ENCODE results near the gene BANP.
"Not testable (repeated sequence)": the region's sequence is repeated elsewhere in the genome, so short reads cannot be mapped to it uniquely, and the experiment has no call there.

BANP gene

DNA sequence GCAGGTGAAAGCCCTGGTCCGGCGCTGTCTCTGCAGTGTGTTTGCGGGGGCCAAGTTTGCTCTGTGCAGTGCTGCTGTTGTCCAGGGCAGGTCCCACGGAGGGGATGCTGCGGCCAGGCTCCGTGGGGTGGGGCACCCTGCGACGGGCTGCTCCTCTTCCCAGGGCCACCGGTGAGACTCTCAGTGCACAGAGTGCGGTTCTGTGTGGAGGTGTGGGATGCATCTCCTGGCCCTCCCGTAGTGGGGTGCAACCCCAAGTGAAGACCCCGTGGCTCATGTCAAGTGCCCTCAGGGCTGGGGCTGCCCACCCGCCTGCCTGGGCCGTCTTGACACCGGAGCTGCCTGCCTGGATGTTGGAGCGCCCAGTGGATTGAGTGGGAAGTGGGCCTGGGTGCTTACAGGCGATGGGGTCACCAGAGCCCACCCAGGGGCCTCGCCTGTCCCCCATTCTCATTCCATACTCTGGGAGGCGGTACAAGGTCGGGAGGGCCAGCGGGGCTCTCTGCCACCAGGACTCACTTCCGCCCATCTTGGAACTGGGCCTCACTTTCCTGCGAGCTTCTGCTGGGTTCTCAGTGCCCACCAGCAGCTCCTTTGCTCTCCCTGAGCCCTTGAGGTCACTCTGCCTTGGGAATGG, 119.9 kb downstream of the BANP start:
- DNase-seq (ENCODE audit: extremely low read depth, low read depth), result no peak
- H3K4me3 ChIP-seq (replicated peaks; ENCODE audit: low read depth, low read length), result no peak overlapping the region
- TF ChIP-seq, protein P1, sequence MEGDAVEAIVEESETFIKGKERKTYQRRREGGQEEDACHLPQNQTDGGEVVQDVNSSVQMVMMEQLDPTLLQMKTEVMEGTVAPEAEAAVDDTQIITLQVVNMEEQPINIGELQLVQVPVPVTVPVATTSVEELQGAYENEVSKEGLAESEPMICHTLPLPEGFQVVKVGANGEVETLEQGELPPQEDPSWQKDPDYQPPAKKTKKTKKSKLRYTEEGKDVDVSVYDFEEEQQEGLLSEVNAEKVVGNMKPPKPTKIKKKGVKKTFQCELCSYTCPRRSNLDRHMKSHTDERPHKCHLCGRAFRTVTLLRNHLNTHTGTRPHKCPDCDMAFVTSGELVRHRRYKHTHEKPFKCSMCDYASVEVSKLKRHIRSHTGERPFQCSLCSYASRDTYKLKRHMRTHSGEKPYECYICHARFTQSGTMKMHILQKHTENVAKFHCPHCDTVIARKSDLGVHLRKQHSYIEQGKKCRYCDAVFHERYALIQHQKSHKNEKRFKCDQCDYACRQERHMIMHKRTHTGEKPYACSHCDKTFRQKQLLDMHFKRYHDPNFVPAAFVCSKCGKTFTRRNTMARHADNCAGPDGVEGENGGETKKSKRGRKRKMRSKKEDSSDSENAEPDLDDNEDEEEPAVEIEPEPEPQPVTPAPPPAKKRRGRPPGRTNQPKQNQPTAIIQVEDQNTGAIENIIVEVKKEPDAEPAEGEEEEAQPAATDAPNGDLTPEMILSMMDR (IDR thresholded peaks at IDR 0.05; ENCODE audit: low read depth, low read length, missing control alignments), result no peak

DNA sequence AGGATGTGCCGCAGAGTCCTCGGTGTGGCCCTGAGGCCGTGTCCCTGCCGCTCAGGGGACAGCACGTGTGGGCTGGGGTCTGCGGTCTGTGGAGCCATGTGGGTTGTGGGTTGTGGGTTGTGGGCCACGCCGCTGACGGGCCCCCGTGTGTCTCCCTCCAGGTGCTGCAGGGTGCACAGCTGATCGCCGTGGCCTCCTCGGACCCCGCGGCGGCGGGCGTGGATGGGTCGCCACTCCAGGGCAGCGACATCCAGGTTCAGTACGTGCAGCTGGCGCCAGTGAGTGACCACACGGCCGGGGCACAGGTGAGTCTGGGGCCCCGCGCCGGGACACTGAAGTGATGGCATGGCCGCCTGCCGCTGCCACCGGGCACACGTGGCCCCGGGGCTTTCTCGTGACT, 120.7 kb downstream of the BANP start:
- TF ChIP-seq, protein P1 (IDR thresholded peaks at IDR 0.05; ENCODE audit: low read depth, low read length, missing control alignments), result no peak
- H3K4me3 ChIP-seq (replicated peaks; ENCODE audit: low read depth, low read length), result no peak overlapping the region
- no peak for DNase-seq (ENCODE audit: extremely low read depth, low read depth)

DNA sequence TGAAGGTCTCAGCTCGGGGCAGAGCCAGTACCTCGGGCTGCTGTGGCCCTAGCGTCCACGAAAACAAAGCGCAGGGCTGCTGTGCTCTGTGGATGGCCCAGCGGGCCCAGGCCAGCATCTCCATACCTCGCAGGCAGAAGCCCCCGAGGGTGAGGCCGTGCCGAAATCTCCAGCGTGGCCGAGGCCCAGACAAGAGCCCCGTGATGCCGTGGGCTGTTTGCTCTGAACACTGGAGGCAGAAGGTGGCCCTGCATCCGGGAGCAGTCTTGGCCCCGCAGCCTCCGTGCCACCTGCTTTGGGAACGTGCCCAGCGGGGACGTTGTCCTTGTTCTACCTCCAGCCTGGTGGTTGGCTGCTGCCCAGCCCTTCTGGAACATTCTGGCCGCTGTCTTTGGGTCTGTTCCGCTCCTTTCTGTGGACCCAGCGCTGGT, 121.4 kb downstream of the BANP start:
- TF ChIP-seq, protein P1 (IDR thresholded peaks at IDR 0.05; ENCODE audit: low read depth, low read length, missing control alignments), result no peak
- no peak for DNase-seq (ENCODE audit: extremely low read depth, low read depth)
- H3K4me3 ChIP-seq (replicated peaks; ENCODE audit: low read depth, low read length), result no peak overlapping the region

DNA sequence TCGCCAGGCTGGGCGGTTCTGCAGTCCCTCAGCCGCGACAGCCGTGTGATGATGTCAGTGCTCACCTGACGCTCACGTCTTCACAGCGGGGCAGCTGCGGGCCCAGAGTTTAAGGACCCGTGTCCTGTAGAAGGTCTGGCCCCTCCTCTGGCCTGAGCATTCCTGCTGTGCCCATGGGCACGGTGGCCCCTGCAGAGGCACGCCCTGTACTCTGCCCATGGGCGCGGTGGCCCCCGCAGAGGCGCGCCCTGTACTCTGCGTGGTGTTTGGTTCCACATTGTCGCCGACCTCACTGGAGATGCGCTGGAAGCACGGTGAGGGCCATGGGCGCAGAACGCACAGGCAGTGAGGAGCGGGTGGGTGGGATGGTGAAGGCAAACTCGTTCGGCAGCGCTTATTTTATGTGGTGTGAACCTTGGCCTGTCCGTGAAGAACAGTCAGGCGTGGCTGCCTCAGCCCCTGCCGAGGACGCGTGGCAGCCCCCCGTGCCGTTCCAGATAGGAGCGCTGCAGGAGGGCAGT, 122.0 kb downstream of the BANP start:
- TF ChIP-seq, protein P1 (IDR thresholded peaks at IDR 0.05; ENCODE audit: low read depth, low read length, missing control alignments), result no peak
- H3K4me3 ChIP-seq (replicated peaks; ENCODE audit: low read depth, low read length), result no peak overlapping the region
- DNase-seq (ENCODE audit: extremely low read depth, low read depth), result no peak

DNA sequence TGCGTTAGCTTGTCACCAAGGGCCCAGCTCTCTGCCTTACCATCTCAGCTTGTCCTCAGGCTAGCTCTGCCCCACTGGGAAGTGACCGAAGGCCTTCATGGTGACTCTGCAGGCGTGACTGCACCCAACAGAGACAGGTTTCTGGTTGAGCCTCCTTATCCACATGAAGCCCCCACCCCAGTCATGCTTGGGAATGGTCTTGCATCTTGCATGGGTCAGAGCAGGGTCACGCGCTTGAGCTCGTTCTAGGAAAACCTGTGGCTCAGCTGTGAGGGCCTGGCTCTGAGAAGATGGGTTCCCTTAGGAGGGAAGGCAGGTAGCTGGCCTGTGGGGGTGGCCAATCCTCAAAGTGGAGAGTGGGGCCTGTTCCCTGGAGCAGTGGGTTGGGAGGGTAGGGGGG, 122.8 kb downstream of the BANP start:
- H3K4me3 ChIP-seq (replicated peaks; ENCODE audit: low read depth, low read length), result no peak overlapping the region
- TF ChIP-seq, protein P1 (IDR thresholded peaks at IDR 0.05; ENCODE audit: low read depth, low read length, missing control alignments), result no peak
- no peak for DNase-seq (ENCODE audit: extremely low read depth, low read depth)

DNA sequence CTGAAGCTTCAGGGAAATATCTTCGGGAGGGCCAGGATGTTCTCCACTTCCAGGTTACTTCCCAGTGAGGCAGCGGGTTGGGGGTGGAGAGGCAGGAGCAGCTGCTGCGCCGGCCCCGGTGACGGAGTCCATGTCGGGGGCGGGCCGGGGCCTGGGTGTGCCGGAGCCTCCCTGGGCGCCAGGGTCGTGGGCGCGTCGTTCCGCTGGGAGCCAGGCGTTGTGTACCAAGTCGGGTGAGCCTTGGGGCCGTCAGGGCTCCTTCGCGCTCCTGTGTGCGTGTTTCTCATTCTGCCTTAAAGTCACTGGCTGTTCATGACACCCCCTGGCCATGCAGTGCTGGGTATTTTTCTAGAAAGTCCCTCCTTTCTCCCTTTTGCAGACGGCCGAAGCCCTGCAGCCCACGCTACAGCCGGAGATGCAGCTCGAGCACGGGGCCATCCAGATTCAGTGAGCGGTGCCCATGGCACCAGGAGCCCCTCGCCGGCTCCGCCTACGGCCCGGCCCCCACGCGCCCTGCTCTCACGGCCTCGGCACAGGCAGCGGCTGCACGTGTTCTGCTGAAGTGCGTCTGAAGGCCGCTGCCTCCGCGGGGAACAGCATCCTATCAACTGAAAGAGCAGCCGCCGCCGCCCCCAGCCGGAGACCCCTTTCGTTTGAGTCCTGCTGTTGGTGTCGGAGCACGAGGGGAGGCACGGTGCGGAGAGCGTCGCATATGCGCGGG, 125.1 kb downstream of the BANP start:
- no peak for DNase-seq (ENCODE audit: extremely low read depth, low read depth)
- H3K4me3 ChIP-seq (replicated peaks; ENCODE audit: low read depth, low read length), result no peak overlapping the region
- TF ChIP-seq, protein P1 (IDR thresholded peaks at IDR 0.05; ENCODE audit: low read depth, low read length, missing control alignments), result no peak

DNA sequence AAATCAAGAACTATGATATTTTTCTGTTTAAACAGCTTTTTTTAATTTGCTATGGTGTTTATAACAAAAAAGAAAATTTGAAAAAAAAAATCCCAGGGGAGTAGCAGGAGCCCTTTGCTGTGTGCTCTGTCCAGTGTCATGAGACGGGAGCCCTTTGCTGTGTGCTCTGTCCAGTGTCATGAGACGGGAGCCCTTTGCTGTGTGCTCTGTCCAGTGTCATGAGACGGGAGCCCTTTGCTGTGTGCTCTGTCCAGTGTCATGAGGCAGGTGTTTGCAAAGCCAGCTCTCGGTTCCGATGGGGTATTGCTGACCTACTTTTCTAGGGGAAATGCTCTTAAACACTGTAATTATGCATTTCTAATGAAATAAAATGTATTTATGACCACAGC, 125.7 kb downstream of the BANP start:
- not testable (repeated sequence) for DNase-seq (ENCODE audit: extremely low read depth, low read depth); H3K4me3 ChIP-seq (replicated peaks; ENCODE audit: low read depth, low read length)

Data from HFF-Myc (cell line).